H1 (cell line): Measurements from ENCODE around the gene CENPC. TPM values are rescaled to one million over a fixed set of nuclear protein-coding genes. Genes with fewer than 3 reads are reported as not detected.

Experiments
- CTCF ChIA-PET: fragments of 300-600 bp; sonication (Branson Sonifier 250); formaldehyde crosslinking; loops from one replicate; lab custom pipeline; 2021; ENCODE audit not compliant: partially characterized antibody; lab: Charles Lee
- POLR2A ChIA-PET: fragments of 300-600 bp; sonication (Branson Sonifier 250); formaldehyde crosslinking; loops from one replicate; lab custom pipeline; 2021; ENCODE audit warnings: inconsistent platforms; ENCODE audit not compliant: partially characterized antibody; lab: Charles Lee
- DNase-seq, 2 experiments: peaks; one replicate each; pipeline versions ENCODE4 v3.0.0 to v3.0.0-alpha.2; 2010 to 2022; ENCODE audit warnings: low spot score in 2 of 2, low read depth in 1 of 2, mixed read lengths in 1 of 2
- FAIRE-seq: peaks from 2 replicates; lab custom pipeline; 2011; peaks lifted over from hg19 to GRCh38; lab: Jason Lieb, UNC
- H2AFZ ChIP-seq: 2 replicates; pipeline ENCODE4 v1.8.1; 2012; ENCODE audit warnings: low read length, inconsistent platforms
- H2AK5ac ChIP-seq: 2 replicates; pipeline ENCODE4 v1.6.1; 2013; ENCODE audit warnings: low read depth, low read length
- H2BK120ac ChIP-seq: replicated peaks from 2 replicates; pipeline ENCODE3; 2013; ENCODE audit warnings: low read depth, low read length, inconsistent platforms
- H2BK12ac ChIP-seq: 2 replicates; pipeline ENCODE4 v1.6.1; 2013; ENCODE audit warnings: low read depth, low read length
- H2BK15ac ChIP-seq: 2 replicates; pipeline ENCODE4 v1.6.1; 2013; ENCODE audit warnings: low read length
- H2BK20ac ChIP-seq: 2 replicates; pipeline ENCODE4 v1.6.1; 2013; ENCODE audit warnings: low read length
- H2BK5ac ChIP-seq: 2 replicates; pipeline ENCODE4 v1.6.1; 2013; ENCODE audit warnings: low read depth, low read length
- H3K14ac ChIP-seq: 2 replicates; pipeline ENCODE4 v1.6.1; 2013; ENCODE audit warnings: inconsistent platforms; ENCODE audit not compliant: insufficient read length
- H3K18ac ChIP-seq: 2 replicates; pipeline ENCODE4 v1.6.1; 2013; ENCODE audit warnings: low read length; ENCODE audit errors: extremely low read depth
- H3K23ac ChIP-seq: 2 replicates; pipeline ENCODE4 v1.6.1; 2013; ENCODE audit warnings: inconsistent platforms; ENCODE audit not compliant: insufficient read length
- H3K23me2 ChIP-seq: 2 replicates; pipeline ENCODE4 v1.6.1; 2013; ENCODE audit warnings: low read depth, low read length
- H3K27ac ChIP-seq: 2 replicates; pipeline ENCODE4 v1.6.1; 2011; ENCODE audit warnings: low read depth, low read length, inconsistent platforms
- H3K27me3 ChIP-seq, 4 experiments: replicated peaks in 1 of 4; 1 replicate in 1 of 4; 2 replicates in 3 of 4; pipeline versions ENCODE4 v1.6.1 to v1.8.1; 2011 to 2013; ENCODE audit warnings: low read length in 3 of 4, mild to moderate bottlenecking in 3 of 4, inconsistent platforms in 2 of 4, mixed read lengths in 2 of 4, moderate library complexity in 1 of 4; ENCODE audit not compliant: control insufficient read depth in 3 of 4, insufficient read depth in 3 of 4; ENCODE audit errors: extremely low read depth in 1 of 4
- H3K36me3 ChIP-seq, 4 experiments: 2 replicates each; pipeline versions ENCODE4 v1.6.1 to v1.8.1; 2011 to 2013; ENCODE audit warnings: mild to moderate bottlenecking in 4 of 4, low read length in 3 of 4, moderate library complexity in 2 of 4, control low read depth in 1 of 4, inconsistent platforms in 1 of 4; ENCODE audit not compliant: insufficient read depth in 4 of 4, control insufficient read depth in 2 of 4
- H3K4ac ChIP-seq: replicated peaks from 2 replicates; pipeline ENCODE3; 2013; ENCODE audit warnings: low read length, low read depth, mixed read lengths, inconsistent platforms; ENCODE audit not compliant: insufficient read length
- H3K4me1 ChIP-seq, 4 experiments: replicated peaks in 1 of 4; 1 replicate in 1 of 4; 2 replicates in 3 of 4; pipeline versions ENCODE4 v1.6.1 to v1.8.1; 2011 to 2013; ENCODE audit warnings: low read length in 3 of 4, inconsistent platforms in 2 of 4, mixed read lengths in 1 of 4; ENCODE audit not compliant: insufficient read depth in 4 of 4, control insufficient read depth in 3 of 4
- H3K4me2 ChIP-seq, 2 experiments: 2 replicates each; pipeline versions ENCODE4 v1.6.1 to v1.8.1; 2011 to 2013; ENCODE audit warnings: low read depth in 2 of 2, low read length in 2 of 2, control low read depth in 1 of 2, inconsistent platforms in 1 of 2, mild to moderate bottlenecking in 1 of 2; ENCODE audit not compliant: insufficient read depth in 1 of 2
- H3K4me3 ChIP-seq, 4 experiments: fragments of 200-600, 300-600 bp in 1 of 4; sonication (generic), shearing (Covaris generic), sonication (Bioruptor Twin) in 1 of 4; 2 replicates each; pipeline versions ENCODE4 v1.5.1 to v1.8.1; 2011 to 2016; ENCODE audit warnings: low read length in 4 of 4, low read depth in 3 of 4, control low read depth in 2 of 4, inconsistent platforms in 2 of 4, mild to moderate bottlenecking in 2 of 4, mixed read lengths in 1 of 4, moderate library complexity in 1 of 4; ENCODE audit not compliant: insufficient read depth in 2 of 4; ENCODE audit errors: extremely low read depth in 1 of 4
- H3K56ac ChIP-seq: replicated peaks from 2 replicates; pipeline ENCODE3; 2013; ENCODE audit warnings: low read depth, mild to moderate bottlenecking, mixed read lengths, low read length, inconsistent platforms; ENCODE audit not compliant: insufficient read length
- H3K79me1 ChIP-seq: 2 replicates; pipeline ENCODE4 v1.6.1; 2013; ENCODE audit warnings: low read depth, low read length, control low read depth
- H3K79me2 ChIP-seq, 2 experiments: 2 replicates each; pipeline versions ENCODE4 v1.6.1 to v1.8.1; 2012 to 2013; ENCODE audit warnings: low read length in 2 of 2, mild to moderate bottlenecking in 2 of 2, inconsistent platforms in 1 of 2; ENCODE audit not compliant: insufficient read depth in 2 of 2, control insufficient read depth in 1 of 2
- H3K9ac ChIP-seq, 4 experiments: replicated peaks in 1 of 4; 1 replicate in 1 of 4; 2 replicates in 3 of 4; pipeline versions ENCODE4 v1.6.1 to v1.8.1; 2011 to 2013; ENCODE audit warnings: low read depth in 3 of 4, low read length in 3 of 4, control low read depth in 2 of 4, mild to moderate bottlenecking in 2 of 4, moderate library complexity in 2 of 4, inconsistent platforms in 1 of 4; ENCODE audit errors: extremely low read depth in 1 of 4
- H3K9me3 ChIP-seq, 2 experiments: 2 replicates each; pipeline versions ENCODE4 v1.6.1 to v1.8.1; 2012 to 2013; ENCODE audit warnings: mild to moderate bottlenecking in 2 of 2, moderate library complexity in 2 of 2, control low read depth in 1 of 2, inconsistent platforms in 1 of 2, low read depth in 1 of 2, low read length in 1 of 2, mixed read lengths in 1 of 2; ENCODE audit not compliant: insufficient read depth in 2 of 2
- H4K20me1 ChIP-seq, 2 experiments: replicated peaks in 1 of 2; 2 replicates each; pipeline versions ENCODE3 to v1.8.1; 2011 to 2013; ENCODE audit warnings: inconsistent platforms in 2 of 2, low read length in 2 of 2, mild to moderate bottlenecking in 1 of 2; ENCODE audit not compliant: insufficient read depth in 2 of 2, control insufficient read depth in 1 of 2
- H4K5ac ChIP-seq: 2 replicates; pipeline ENCODE4 v1.6.1; 2013; ENCODE audit warnings: low read length, low read depth, mixed read lengths, inconsistent platforms; ENCODE audit not compliant: insufficient read length
- H4K8ac ChIP-seq: 2 replicates; pipeline ENCODE4 v1.8.0; 2013; ENCODE audit warnings: mild to moderate bottlenecking, moderate library complexity, low read length, inconsistent platforms; ENCODE audit not compliant: insufficient read depth; ENCODE audit errors: extremely low read depth
- H4K91ac ChIP-seq: replicated peaks from 2 replicates; pipeline ENCODE3; 2013; ENCODE audit warnings: low read length, mixed read lengths, inconsistent platforms; ENCODE audit not compliant: insufficient read length
- BACH1 ChIP-seq: IDR thresholded peaks from 2 replicates; pipeline ENCODE4 v1.6.1; 2012; ENCODE audit warnings: low read length, improper control_type of control experiment
- CEBPB ChIP-seq: IDR thresholded peaks from 2 replicates; pipeline ENCODE4 v1.6.1; 2012; ENCODE audit warnings: low read depth, low read length
- EP300 ChIP-seq, 2 experiments: IDR thresholded peaks; 1 replicate in 1 of 2; 2 replicates in 1 of 2; pipeline ENCODE4 v1.6.1; 2011 to 2012; ENCODE audit warnings: low read depth in 2 of 2, low read length in 2 of 2, mild to moderate bottlenecking in 2 of 2, borderline replicate concordance in 1 of 2, inconsistent platforms in 1 of 2, moderate library complexity in 1 of 2
- FOSL1 ChIP-seq: IDR thresholded peaks from 2 replicates; pipeline ENCODE4 v1.6.1; 2011; ENCODE audit warnings: mild to moderate bottlenecking, low read depth, low read length, moderate library complexity; ENCODE audit not compliant: insufficient read depth
- KDM5A ChIP-seq: fragments of 200-600 bp; IDR thresholded peaks from 2 replicates; pipeline ENCODE4 v1.7.1; 2012; ENCODE audit warnings: mild to moderate bottlenecking, low read length, inconsistent platforms, mixed read lengths
- MAX ChIP-seq: IDR thresholded peaks from 2 replicates; pipeline ENCODE4 v1.6.1; 2012; ENCODE audit warnings: inconsistent platforms
- POLR2A ChIP-seq, 2 experiments: IDR thresholded peaks; 1 replicate in 1 of 2; 2 replicates in 1 of 2; pipeline ENCODE4 v1.6.1; 2011; ENCODE audit warnings: low read depth in 2 of 2, low read length in 2 of 2, mild to moderate bottlenecking in 2 of 2; ENCODE audit errors: control extremely low read depth in 1 of 2
- POU5F1 ChIP-seq: IDR thresholded peaks from 2 replicates; pipeline ENCODE4 v1.6.1; 2011; ENCODE audit warnings: low read depth, mild to moderate bottlenecking, low read length, moderate library complexity
- SIRT6 ChIP-seq: IDR thresholded peaks from one replicate; pipeline ENCODE4 v1.7.1; 2012; ENCODE audit warnings: low read length, inconsistent platforms
- SIX5 ChIP-seq: IDR thresholded peaks from 2 replicates; pipeline ENCODE4 v1.6.1; 2011; ENCODE audit warnings: mild to moderate bottlenecking, low read depth, low read length
- SP2 ChIP-seq: IDR thresholded peaks from 2 replicates; pipeline ENCODE4 v1.6.1; 2012; ENCODE audit warnings: mild to moderate bottlenecking, low read length, inconsistent platforms
- SP4 ChIP-seq: IDR thresholded peaks from 2 replicates; pipeline ENCODE4 v1.6.1; 2012; ENCODE audit warnings: low read length, inconsistent platforms
- SUZ12 ChIP-seq: fragments of 200-600 bp; sonication (generic); IDR thresholded peaks from 2 replicates; pipeline ENCODE4 v1.6.1; 2012; ENCODE audit warnings: mild to moderate bottlenecking, inconsistent platforms, low read length, moderate library complexity, mixed read lengths
- TAF1 ChIP-seq: IDR thresholded peaks from 2 replicates; pipeline ENCODE4 v1.6.1; 2011; ENCODE audit warnings: mild to moderate bottlenecking, low read depth, low read length
- TAF7 ChIP-seq: optimal IDR thresholded peaks from 2 replicates; pipeline ENCODE3; 2011; ENCODE audit warnings: low read depth, mild to moderate bottlenecking, inconsistent platforms, low read length, moderate library complexity, borderline replicate concordance
- TEAD4 ChIP-seq: IDR thresholded peaks from 2 replicates; pipeline ENCODE4 v1.6.1; 2012; ENCODE audit warnings: low read depth, low read length, inconsistent platforms, mixed read lengths
- ZNF274 ChIP-seq: IDR thresholded peaks from 2 replicates; pipeline ENCODE4 v1.7.0; 2012; ENCODE audit warnings: low read length, borderline replicate concordance; ENCODE audit errors: extremely low read depth
- WGBS, 2 experiments: shearing (Covaris generic) in 1 of 2; methylation state at CpG; one replicate each; pipeline versions ENCODE4 v1.1.6 to v1.1.7; 2013 to 2015; ENCODE audit warnings: low lambda C conversion rate in 2 of 2, mixed read lengths in 2 of 2, inconsistent platforms in 1 of 2, low coverage in 1 of 2, missing lambda C conversion rate in 1 of 2; ENCODE audit not compliant: insufficient replicate concordance in 2 of 2, insufficient coverage in 1 of 2, insufficient read length in 1 of 2; ENCODE audit errors: extremely low coverage in 1 of 2, missing lambda C conversion rate in 1 of 2; 5-methylcytosine and 5-hydroxymethylcytosine counted together
- polyA plus RNA-seq, 7 experiments: library from polyadenylated mRNA; depleted of rRNA in 3 of 7; stranded (reverse) in 5 of 7; unstranded in 2 of 7; fragments of >200 nt in 5 of 7; fragments of 200-250 nt in 2 of 7; gene quantifications; 1 replicate in 5 of 7; 2 replicates in 1 of 7; 4 replicates in 1 of 7; pipeline versions ENCODE4 v1.2.1 to v1.2.3, GENCODE V29; 2011 to 2013; ENCODE audit warnings: missing spikeins in 2 of 7, mixed read lengths in 2 of 7
- total RNA-seq: library from RNA; stranded (reverse); fragmentation: NEBNext Ultra II Directional; extraction: Animal tissue kit (Norgen Biotek cat#: 25700); gene quantifications from 2 replicates; pipeline ENCODE4 v1.2.1, GENCODE V29; 2021

Gene CENPC
- total and polyA plus RNA-seq, 2 of the 8 experiments (the other 6 are each of a cell fraction or from before 2014, with no cell fraction given): 2.8 to 15.7 TPM

GRCh38 chr4:67446811-67447210 is 98.5 kb downstream of the CENPC start:
- no peak overlapping the region for H2BK120ac ChIP-seq
- no peak overlapping the region for H4K5ac ChIP-seq
- ChIA-PET POLR2A (interaction anchor here (0.6 kb wide), 1 partner anchor 504 kb away, joined by 3 read pairs; no protein-coding TSS in a partner anchor), CTCF (no interaction called here)
- H3K79me2 ChIP-seq: no peaks in the 10 kb centered on the region
- no peaks in the 10 kb centered on the region for H4K20me1 ChIP-seq
- H3K36me3 ChIP-seq: no peaks in the 10 kb centered on the region
- no peak overlapping the region for H3K18ac ChIP-seq
- FAIRE-seq (no peak), DNase-seq (no peak)
- no peak overlapping the region for H3K56ac ChIP-seq
- H3K23me2 ChIP-seq: no peaks in the 10 kb centered on the region
- H3K4ac ChIP-seq: no peak overlapping the region
- no peaks in the 10 kb centered on the region for H3K27me3 ChIP-seq
- no peak overlapping the region for H2BK20ac ChIP-seq
- H2BK15ac ChIP-seq: no peak overlapping the region
- no peak for TF ChIP-seq TEAD4
- no peak for TF ChIP-seq SUZ12
- no peak for TF ChIP-seq SIX5
- no peak for TF ChIP-seq MAX
- no peak for TF ChIP-seq TAF1
- TF ChIP-seq SP2: no peak
- TF ChIP-seq FOSL1: no peak
- TF ChIP-seq EP300 (IDR thresholded peaks at IDR 0.05; ENCODE audit: borderline replicate concordance in 1 of 2, low read depth in 2 of 2, low read length in 2 of 2): no peak
- no peak for TF ChIP-seq TAF7
- no peak for TF ChIP-seq CEBPB
- no peak for TF ChIP-seq SIRT6
- TF ChIP-seq SP4: no peak
- TF ChIP-seq KDM5A: no peak
- TF ChIP-seq BACH1: no peak
- no peak for TF ChIP-seq POU5F1
- no peak for TF ChIP-seq ZNF274
- TF ChIP-seq POLR2A (IDR thresholded peaks at IDR 0.05; ENCODE audit: control extremely low read depth in 1 of 2, low read depth in 2 of 2, low read length in 2 of 2): no peak
- no peak overlapping the region for H4K8ac ChIP-seq
- no peaks in the 10 kb centered on the region for H3K9me3 ChIP-seq
- H3K23ac ChIP-seq: no peak overlapping the region
- no peak overlapping the region for H3K27ac ChIP-seq
- H2BK12ac ChIP-seq: no peak overlapping the region
- H2AK5ac ChIP-seq: no peak overlapping the region
- no peak overlapping the region for H2AFZ ChIP-seq
- no peak overlapping the region for H2BK5ac ChIP-seq
- no peak overlapping the region for H3K4me3 ChIP-seq
- H3K4me1 ChIP-seq: no peaks in the 10 kb centered on the region
- H3K14ac ChIP-seq: no peak overlapping the region
- no peaks in the 10 kb centered on the region for H3K79me1 ChIP-seq
- H3K9ac ChIP-seq: no peak overlapping the region
- no peak overlapping the region for H4K91ac ChIP-seq
- H3K4me2 ChIP-seq: no peak overlapping the region
- WGBS, 2 experiments: 94% methylated on average over 1 of the region's 1 CpG; no CpG with 5 or more reads in 1 of the 2 experiments
